Activated T-cell treated with anti-CD3 and anti-CD28 coated beads for 4 hours (primary cell): ENCODE measurements around the gene NALCN.

ENCODE experiments used
- DNase-seq: peaks from one replicate; pipeline ENCODE4 v3.0.0-alpha.2; 2020

The NALCN gene

GRCh38 chr13:101111894-101112293 is 304.4 kb downstream of the NALCN start:
- no peak for DNase-seq

GRCh38 chr13:101109005-101109404 is 307.3 kb downstream of the NALCN start:
- DNase-seq = no peak

GRCh38 chr13:101098873-101099272 is 317.4 kb downstream of the NALCN start:
- no peak for DNase-seq

- DNase-seq = no peak
Measured at GRCh38 chr13:101092985-101093384, 323.3 kb downstream of the NALCN start.

GRCh38 chr13:101090287-101090686 is 326.0 kb downstream of the NALCN start:
- DNase-seq = no peak

- no peak for DNase-seq
Measured at GRCh38 chr13:101085551-101085950, 330.8 kb downstream of the NALCN start.

- no peak for DNase-seq
Measured at GRCh38 chr13:101082441-101082840, 333.9 kb downstream of the NALCN start.

GRCh38 chr13:101080616-101081015 is 335.7 kb downstream of the NALCN start:
- no peak for DNase-seq

- DNase-seq = no peak
Measured at GRCh38 chr13:101065329-101065728, 351.0 kb downstream of the NALCN start.

- no peak for DNase-seq
Measured at GRCh38 chr13:101059793-101060192, 356.5 kb downstream of the NALCN start.

- DNase-seq = no peak
Measured at GRCh38 chr13:101058841-101059240, 357.5 kb downstream of the NALCN start.

GRCh38 chr13:101053301-101054093 is 362.8 kb downstream of the NALCN start:
- no peak for DNase-seq

GRCh38 chr13:101049166-101049850 is 367.0 kb downstream of the NALCN start:
- DNase-seq = no peak

- DNase-seq = no peak
Measured at GRCh38 chr13:101036546-101036945, 379.8 kb downstream of the NALCN start.

- no peak for DNase-seq
Measured at GRCh38 chr13:101035119-101035620, 381.1 kb downstream of the NALCN start.

- no peak for DNase-seq
Measured at GRCh38 chr13:101026736-101027398, 389.4 kb downstream of the NALCN start.

- DNase-seq = no peak
Measured at GRCh38 chr13:101026328-101026727, 390.0 kb downstream of the NALCN start.

- no peak for DNase-seq
Measured at GRCh38 chr13:101025925-101026324, 390.4 kb downstream of the NALCN start.

GRCh38 chr13:101025519-101025918 is 390.8 kb downstream of the NALCN start:
- no peak for DNase-seq

GRCh38 chr13:101019126-101019525 is 397.2 kb downstream of the NALCN start:
- no peak for DNase-seq

- no peak for DNase-seq
Measured at GRCh38 chr13:101018720-101019119, 397.6 kb downstream of the NALCN start.

GRCh38 chr13:101017123-101017872 is 399.0 kb downstream of the NALCN start:
- no peak for DNase-seq

- DNase-seq = no peak
Measured at GRCh38 chr13:101016475-101016874, 399.8 kb downstream of the NALCN start.
